Gastroesophageal sphincter (tissue), 3 donors: ENCODE measurements around the gene AFF3.

ENCODE experiments used
- CTCF ChIP-seq, 4 experiments: fragments of 200-600 bp in 2 of 4; fragments of 450-650 bp in 2 of 4; sonication (generic) in 1 of 4; IDR thresholded peaks; one replicate each; pipeline ENCODE4 v1.5.1; 2017 to 2019; ENCODE audit warnings: antibody characterized with exemption in 4 of 4, mild to moderate bottlenecking in 2 of 4, moderate library complexity in 2 of 4
- POLR2A ChIP-seq, 2 donors: fragments of 450-650 bp; IDR thresholded peaks; one replicate each; pipeline ENCODE4 v1.6.1; 2017; ENCODE audit warnings: antibody characterized with exemption in 2 of 2, mild to moderate bottlenecking in 2 of 2, moderate library complexity in 1 of 2

GRCh38 chr2:100031604-100032003 is 110.8 kb downstream of the AFF3 start:
- no peak for TF ChIP-seq POLR2A (IDR thresholded peaks at IDR 0.05)
- no peak for TF ChIP-seq CTCF (IDR thresholded peaks at IDR 0.05)
